ENCODE measurements around the gene SH3RF3.

SH3RF3 gene

DNA sequence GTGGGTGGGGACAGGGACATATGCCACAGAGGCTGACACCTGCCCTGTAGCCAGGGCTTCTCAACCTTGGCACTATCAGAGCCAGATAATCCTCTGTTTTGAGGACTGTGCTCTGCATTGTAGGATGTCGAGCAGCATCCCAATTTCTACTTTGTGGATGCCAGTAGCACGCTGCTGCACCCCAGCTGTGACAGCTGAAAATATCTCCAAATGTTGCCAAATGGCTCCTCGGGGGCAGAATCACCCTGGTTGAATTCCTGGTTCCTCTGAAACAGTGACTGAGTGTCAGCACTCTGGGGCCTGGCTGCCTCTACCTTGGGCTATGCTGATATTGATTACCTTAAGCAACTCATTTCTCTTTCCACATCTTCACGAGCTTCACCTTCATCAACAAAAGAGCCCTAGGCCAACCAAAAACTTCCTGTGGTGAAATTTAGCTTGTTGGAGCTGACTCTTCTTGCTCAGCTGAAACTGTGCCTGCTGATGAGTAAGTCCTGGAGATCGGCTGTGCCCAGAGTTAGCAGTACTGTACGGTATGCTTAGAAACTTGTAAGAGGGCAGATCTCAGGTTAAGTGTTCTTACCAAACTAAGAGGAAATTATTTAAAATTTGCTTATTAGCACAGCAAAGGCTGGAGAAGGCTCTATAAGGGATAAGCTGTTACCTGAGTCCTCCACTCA is 346.7 kb downstream of the SH3RF3 start:
- Mint-ChIP-seq H3K4me3 (no peak overlapping the region), H3K9me3 (no peaks in the 10 kb centered on the region), H3K27ac (ENCODE audit: low read depth) (no peak overlapping the region), H3K27me3 (peaks cover 15% of the 10 kb centered on the region), H3K36me3 (ENCODE audit: insufficient read depth) (no peaks in the 10 kb centered on the region), H3K4me1 (no peaks in the 10 kb centered on the region)
- no peak for DNase-seq (ENCODE audit: low spot score in 2 of 2)
- no peak for ATAC-seq (replicated peaks; ENCODE audit: extremely low read depth, poor library complexity, severe bottlenecking)

DNA sequence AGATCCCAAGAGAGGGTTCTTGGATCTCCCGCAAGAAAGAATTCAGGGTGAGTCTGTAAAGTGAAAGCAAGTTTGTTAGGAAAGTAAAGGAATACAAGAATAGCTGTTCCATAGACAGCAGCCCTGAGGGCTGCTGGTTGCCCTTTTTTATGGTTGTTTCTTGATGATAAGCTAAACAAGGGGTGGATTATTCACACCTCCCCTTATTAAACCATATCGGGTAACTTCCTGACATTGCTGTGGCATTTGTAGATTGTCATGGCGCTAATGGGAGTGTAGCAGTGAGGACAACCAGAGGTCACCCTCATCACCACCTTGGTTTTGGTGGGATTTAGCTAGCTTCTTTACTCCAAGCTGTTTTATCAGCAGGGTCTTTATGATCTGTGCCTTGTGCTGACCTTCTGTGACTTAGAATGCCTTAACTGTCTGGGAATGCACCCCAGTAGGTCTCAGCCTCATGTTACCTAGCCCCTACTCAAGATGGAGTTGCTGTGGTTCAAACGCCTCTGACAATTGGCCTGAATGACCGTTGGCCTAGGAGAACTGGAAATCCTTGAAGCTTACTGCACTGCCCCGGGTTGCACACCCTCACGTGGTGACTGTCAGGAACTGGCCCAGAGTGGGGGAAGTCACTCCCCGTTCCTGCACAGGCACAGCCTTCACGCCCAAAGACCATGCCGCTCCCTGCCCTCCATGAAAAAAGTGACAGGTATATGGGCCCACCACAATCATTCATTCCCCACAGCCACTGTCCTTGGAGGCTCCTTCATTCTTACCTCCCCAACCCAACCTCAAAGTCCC is 347.8 kb downstream of the SH3RF3 start:
- H3K27me3 Mint-ChIP-seq = peaks cover 15% of the 10 kb centered on the region
- no peaks in the 10 kb centered on the region for H3K4me1 Mint-ChIP-seq
- H3K9me3 Mint-ChIP-seq = no peaks in the 10 kb centered on the region
- DNase-seq (ENCODE audit: low spot score in 2 of 2) = no peak
- H3K4me3 Mint-ChIP-seq = no peak overlapping the region
- no peak for ATAC-seq (replicated peaks; ENCODE audit: extremely low read depth, poor library complexity, severe bottlenecking)
- no peaks in the 10 kb centered on the region for H3K36me3 Mint-ChIP-seq (ENCODE audit: insufficient read depth)
- H3K27ac Mint-ChIP-seq (ENCODE audit: low read depth) = no peak overlapping the region

DNA sequence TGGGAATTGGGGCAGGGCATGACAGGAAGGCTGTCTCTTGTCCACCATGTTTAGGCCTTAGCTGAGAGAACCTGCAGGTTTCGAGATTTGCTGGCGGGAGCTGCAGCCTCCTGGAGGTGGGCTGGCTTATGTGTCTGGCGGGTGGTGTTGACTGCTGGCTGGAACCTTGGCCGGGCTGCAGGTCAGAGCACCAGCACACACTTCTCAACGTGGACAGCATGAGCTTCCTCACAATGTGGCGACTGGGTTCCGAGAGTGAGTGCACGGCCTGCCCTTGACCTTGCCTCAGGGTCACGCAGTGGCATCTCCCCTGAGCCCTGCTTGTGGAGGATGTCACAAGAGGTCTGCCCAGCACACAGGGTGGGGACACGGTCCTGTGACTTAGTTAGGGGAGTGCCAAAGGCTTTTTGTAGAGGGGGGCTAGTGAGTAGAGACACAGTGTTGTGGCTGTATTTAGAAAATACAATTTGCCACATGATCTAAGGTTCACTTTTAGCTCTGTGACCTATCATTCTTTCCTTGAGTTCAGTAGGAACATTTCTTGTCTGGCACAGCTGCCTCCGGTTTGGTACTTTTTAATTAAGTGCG is 350.0 kb downstream of the SH3RF3 start:
- Mint-ChIP-seq H3K4me1 (no peaks in the 10 kb centered on the region), H3K27me3 (peaks cover 15% of the 10 kb centered on the region), H3K27ac (ENCODE audit: low read depth) (no peak overlapping the region), H3K4me3 (no peak overlapping the region), H3K9me3 (no peaks in the 10 kb centered on the region), H3K36me3 (ENCODE audit: insufficient read depth) (no peaks in the 10 kb centered on the region)
- ATAC-seq (replicated peaks; ENCODE audit: extremely low read depth, poor library complexity, severe bottlenecking) = no peak
- no peak for DNase-seq (ENCODE audit: low spot score in 2 of 2)

DNA sequence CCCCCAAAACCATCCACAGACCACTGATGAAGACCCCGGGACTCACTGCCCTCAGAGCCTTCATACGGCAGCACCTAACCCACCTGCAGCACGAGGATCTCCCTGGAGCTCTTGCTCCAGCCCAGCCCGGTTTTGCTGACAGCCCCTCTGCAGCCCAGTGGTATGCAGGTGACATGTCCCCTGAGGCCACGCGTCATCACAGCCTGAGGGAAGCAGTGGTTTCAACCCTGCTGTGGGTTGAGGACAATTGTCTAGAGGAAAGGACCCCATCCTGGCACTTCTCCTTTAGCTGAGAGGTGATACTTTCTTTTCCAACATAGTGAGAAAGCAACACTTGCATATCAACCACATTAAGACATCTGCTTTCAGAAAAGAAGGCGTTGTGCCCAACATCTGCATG is 350.8 kb downstream of the SH3RF3 start:
- DNase-seq (ENCODE audit: low spot score in 2 of 2) (no peak), ATAC-seq (replicated peaks; ENCODE audit: extremely low read depth, poor library complexity, severe bottlenecking) (no peak)
- Mint-ChIP-seq H3K27ac (ENCODE audit: low read depth) (no peak overlapping the region), H3K36me3 (ENCODE audit: insufficient read depth) (no peaks in the 10 kb centered on the region), H3K27me3 (peaks cover 20% of the 10 kb centered on the region), H3K4me3 (no peak overlapping the region), H3K9me3 (no peaks in the 10 kb centered on the region), H3K4me1 (no peaks in the 10 kb centered on the region)

DNA sequence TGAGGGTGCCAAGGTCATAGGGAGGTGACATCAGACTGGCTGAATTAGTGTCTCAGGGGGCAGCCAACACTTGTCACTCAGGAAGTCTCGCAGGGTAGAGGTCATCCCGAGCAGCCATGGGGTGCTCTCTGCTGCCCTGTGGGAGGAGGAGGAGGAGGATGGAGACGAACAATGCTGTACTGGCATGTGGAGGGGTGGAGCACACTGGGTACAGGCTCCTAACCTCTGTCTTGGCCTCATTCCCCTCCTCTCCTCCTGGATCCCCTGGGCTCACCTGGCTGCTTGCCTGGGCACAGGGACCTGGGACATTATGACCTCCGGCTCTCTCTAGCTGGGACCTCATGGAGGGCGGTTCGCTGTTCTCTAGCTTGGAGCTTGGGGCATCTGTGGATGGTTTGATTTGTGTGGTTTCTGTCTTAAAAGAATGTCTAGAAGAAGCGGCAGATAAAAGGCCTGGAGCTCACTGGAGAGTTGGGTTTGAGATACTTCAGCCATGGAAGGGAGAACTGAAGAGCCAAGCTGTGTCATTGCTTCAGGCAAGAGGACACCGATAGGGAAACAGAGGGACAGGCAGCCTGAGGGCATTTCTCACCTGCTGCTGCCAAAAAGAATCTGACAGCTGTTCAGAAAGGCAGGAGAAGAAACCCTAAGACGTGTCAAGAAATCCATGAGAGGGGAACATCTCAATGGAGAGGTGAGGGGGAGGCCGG is 351.6 kb downstream of the SH3RF3 start:
- no peaks in the 10 kb centered on the region for H3K4me1 Mint-ChIP-seq
- H3K27ac Mint-ChIP-seq (ENCODE audit: low read depth) = no peak overlapping the region
- DNase-seq (ENCODE audit: low spot score in 2 of 2) (no peak), ATAC-seq (replicated peaks; ENCODE audit: extremely low read depth, poor library complexity, severe bottlenecking) (no peak)
- no peaks in the 10 kb centered on the region for H3K36me3 Mint-ChIP-seq (ENCODE audit: insufficient read depth)
- no peaks in the 10 kb centered on the region for H3K9me3 Mint-ChIP-seq
- H3K27me3 Mint-ChIP-seq = peaks cover 21% of the 10 kb centered on the region
- H3K4me3 Mint-ChIP-seq = no peak overlapping the region

DNA sequence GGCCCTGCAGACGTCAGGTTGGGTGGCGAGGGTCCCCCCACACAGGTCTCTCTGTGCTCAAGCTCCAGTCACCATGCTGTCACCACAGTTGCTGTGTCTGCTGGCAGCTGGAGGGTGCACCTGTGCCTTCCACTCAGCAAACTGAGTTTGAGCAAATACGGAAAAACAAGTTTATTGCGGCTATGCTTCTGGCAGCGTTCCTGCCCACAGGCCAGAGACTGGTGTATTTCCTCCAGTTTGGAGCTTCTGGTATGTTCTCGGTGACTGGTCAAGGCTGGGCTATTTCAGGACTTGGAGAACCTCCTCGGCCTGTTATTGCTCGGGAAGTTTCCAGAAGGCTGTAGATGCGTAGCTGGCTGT is 352.2 kb downstream of the SH3RF3 start:
- Mint-ChIP-seq H3K4me3 (no peak overlapping the region), H3K36me3 (ENCODE audit: insufficient read depth) (no peaks in the 10 kb centered on the region), H3K27ac (ENCODE audit: low read depth) (no peak overlapping the region), H3K27me3 (peaks cover 21% of the 10 kb centered on the region), H3K4me1 (no peaks in the 10 kb centered on the region), H3K9me3 (no peaks in the 10 kb centered on the region)
- ATAC-seq (replicated peaks; ENCODE audit: extremely low read depth, poor library complexity, severe bottlenecking) (no peak), DNase-seq (ENCODE audit: low spot score in 2 of 2) (no peak)

DNA sequence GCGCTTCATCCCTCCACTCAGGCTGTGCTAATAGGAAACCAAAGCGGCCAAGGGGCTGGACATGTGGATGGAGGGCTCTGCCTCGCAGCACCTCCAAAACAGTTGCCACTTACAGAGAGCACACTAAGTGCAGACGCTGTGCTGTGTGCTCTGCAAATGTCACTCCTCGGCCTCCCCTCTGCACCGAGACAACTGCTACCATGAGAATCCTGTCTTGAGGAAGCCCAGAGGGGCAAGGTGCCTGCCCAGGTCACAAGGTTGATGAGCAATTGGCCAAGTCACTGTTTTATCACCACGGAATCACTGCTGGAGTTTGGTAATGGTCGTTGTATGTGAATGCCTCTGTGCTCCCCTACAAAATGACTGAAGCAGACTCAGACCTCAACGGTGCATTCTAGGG is 352.6 kb downstream of the SH3RF3 start:
- H3K27ac Mint-ChIP-seq (ENCODE audit: low read depth) = no peak overlapping the region
- no peaks in the 10 kb centered on the region for H3K9me3 Mint-ChIP-seq
- no peak for DNase-seq (ENCODE audit: low spot score in 2 of 2)
- H3K36me3 Mint-ChIP-seq (ENCODE audit: insufficient read depth) = no peaks in the 10 kb centered on the region
- no peaks in the 10 kb centered on the region for H3K4me1 Mint-ChIP-seq
- no peak for ATAC-seq (replicated peaks; ENCODE audit: extremely low read depth, poor library complexity, severe bottlenecking)
- H3K27me3 Mint-ChIP-seq = peaks cover 21% of the 10 kb centered on the region
- H3K4me3 Mint-ChIP-seq = no peak overlapping the region

DNA sequence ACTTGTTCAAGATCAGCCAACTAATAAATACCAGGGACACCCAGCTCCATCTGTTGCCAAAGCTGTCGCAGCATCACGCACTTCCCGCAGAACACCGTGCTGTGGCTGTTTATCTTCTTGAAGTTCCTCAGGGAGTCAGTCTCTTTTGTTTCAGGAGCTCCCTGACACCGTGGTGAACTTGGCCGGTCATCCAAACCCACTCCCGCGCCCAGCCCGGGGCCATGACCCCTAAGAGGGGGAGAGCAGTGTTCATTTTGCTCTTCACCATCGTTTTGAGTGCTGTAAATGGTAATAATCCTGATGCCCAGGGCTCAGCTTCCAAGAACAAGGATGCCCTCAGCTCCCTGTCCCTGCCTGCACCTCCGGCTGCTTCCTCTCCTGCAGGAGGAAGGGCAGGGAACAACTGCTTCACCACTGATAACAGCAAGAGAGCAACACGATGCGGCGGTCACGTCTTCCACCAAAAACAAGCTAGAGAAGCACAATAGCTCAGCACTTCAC is 353.4 kb downstream of the SH3RF3 start:
- peaks cover 21% of the 10 kb centered on the region for H3K27me3 Mint-ChIP-seq
- no peaks in the 10 kb centered on the region for H3K9me3 Mint-ChIP-seq
- no peak for DNase-seq (ENCODE audit: low spot score in 2 of 2)
- no peak overlapping the region for H3K27ac Mint-ChIP-seq (ENCODE audit: low read depth)
- no peak overlapping the region for H3K4me3 Mint-ChIP-seq
- ATAC-seq (replicated peaks; ENCODE audit: extremely low read depth, poor library complexity, severe bottlenecking) = no peak
- no peaks in the 10 kb centered on the region for H3K36me3 Mint-ChIP-seq (ENCODE audit: insufficient read depth)
- H3K4me1 Mint-ChIP-seq = no peaks in the 10 kb centered on the region

DNA sequence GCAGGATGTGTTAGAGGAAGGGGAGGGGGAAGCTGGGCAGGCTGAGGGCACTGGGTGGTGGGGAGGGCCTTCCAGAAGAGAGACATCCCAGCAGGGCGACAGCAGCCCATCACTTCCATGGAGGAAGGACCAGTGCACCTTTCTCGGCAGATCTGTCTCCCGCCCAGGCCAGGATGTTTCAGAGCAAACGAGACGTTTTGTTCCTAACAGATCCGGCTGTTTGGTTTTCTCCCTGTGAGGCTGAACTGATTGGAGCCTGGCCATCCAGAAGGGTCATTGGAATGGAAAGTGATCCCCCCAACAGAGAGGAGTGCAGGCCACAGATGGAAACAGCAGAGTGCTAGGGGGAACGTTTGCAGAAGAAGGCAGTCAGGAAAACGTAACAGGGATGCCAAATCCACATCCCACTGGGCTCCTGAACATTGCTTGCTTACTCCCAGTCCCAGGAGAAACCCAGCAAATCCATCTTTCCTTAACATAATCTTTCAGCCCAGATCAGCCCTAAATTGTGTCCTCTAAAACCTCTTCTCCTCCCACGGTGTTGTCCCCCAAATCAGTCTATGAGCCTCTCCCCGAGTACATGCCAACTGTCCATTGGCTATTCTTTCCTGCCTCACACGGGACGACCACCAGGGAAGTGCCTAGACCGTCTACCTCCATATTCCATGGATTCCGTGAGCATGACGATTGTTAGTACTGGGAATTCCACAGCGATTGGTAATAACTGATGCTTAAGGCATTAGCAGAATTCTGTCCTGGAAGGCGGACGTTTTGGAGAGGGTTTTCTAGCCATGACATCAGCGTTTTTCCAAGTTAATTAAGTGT is 357.9 kb downstream of the SH3RF3 start:
- H3K4me1 Mint-ChIP-seq = no peaks in the 10 kb centered on the region
- H3K9me3 Mint-ChIP-seq = no peaks in the 10 kb centered on the region
- peaks cover 21% of the 10 kb centered on the region for H3K27me3 Mint-ChIP-seq
- H3K27ac Mint-ChIP-seq (ENCODE audit: low read depth) = no peak overlapping the region
- H3K4me3 Mint-ChIP-seq = no peak overlapping the region
- no peak for ATAC-seq (replicated peaks; ENCODE audit: extremely low read depth, poor library complexity, severe bottlenecking)
- no peaks in the 10 kb centered on the region for H3K36me3 Mint-ChIP-seq (ENCODE audit: insufficient read depth)
- no peak for DNase-seq (ENCODE audit: low spot score in 2 of 2)

DNA sequence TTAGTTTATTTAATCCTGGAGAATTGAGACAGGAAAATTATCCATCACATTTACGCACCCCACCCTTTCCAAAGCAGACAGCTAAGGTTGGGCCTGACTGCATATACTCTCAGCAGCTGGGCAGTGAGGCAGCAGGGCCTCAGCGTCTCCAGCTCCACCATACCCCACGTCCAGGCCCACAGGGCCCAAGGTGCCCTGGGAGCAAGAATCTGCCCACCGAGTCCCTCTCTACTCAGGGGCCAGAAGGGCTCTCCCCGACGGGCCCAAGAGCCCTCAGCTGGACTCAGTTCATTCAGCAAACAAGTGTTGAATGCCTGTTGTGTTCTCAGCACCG is 358.5 kb downstream of the SH3RF3 start:
- H3K9me3 Mint-ChIP-seq = no peaks in the 10 kb centered on the region
- no peak overlapping the region for H3K4me3 Mint-ChIP-seq
- DNase-seq (ENCODE audit: low spot score in 2 of 2) = no peak
- H3K27ac Mint-ChIP-seq (ENCODE audit: low read depth) = no peak overlapping the region
- H3K36me3 Mint-ChIP-seq (ENCODE audit: insufficient read depth) = no peaks in the 10 kb centered on the region
- ATAC-seq (replicated peaks; ENCODE audit: extremely low read depth, poor library complexity, severe bottlenecking) = no peak
- H3K4me1 Mint-ChIP-seq = no peaks in the 10 kb centered on the region
- H3K27me3 Mint-ChIP-seq = peaks cover 21% of the 10 kb centered on the region

DNA sequence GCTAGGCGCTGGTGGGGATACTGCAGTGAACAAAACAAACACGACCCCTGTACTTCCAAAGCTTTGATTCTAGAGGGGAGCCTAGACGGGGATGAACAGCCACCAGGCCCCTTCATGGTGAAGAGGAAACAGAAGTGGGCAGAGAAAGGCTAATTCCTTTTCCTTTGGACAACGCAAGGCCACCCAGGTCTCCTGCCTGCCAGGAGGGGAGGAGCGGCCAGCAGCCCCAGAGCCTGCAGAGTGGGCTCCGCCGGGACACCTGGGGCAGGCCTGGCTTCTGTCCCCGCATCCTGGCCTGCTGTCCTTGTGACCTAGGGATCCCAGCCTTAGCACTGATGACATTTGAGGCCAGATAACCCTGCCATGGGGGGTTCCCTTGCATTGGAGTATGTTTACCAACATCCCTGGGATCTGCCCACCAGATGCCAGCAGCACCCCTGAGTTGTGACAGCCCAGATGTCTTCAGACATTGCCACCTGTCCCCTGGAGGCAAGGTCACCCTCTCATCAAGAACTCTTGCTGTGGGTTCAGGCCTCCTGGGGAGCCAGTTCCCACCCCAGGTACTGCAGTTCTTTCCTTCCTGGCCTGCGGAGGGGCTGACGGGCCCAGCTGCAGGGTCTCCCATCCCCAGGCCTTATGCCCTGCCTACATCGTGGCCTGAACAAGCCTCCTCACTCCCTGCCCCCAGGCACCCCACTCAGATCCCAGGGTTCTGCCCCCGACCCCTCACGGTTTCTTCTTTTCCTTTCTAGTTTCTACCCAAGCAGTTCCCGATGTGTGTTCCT is 359.1 kb downstream of the SH3RF3 start:
- ATAC-seq (replicated peaks; ENCODE audit: extremely low read depth, poor library complexity, severe bottlenecking) (no peak), DNase-seq (ENCODE audit: low spot score in 2 of 2) (no peak)
- Mint-ChIP-seq H3K27ac (ENCODE audit: low read depth) (no peak overlapping the region), H3K9me3 (no peaks in the 10 kb centered on the region), H3K36me3 (ENCODE audit: insufficient read depth) (no peaks in the 10 kb centered on the region), H3K4me1 (no peaks in the 10 kb centered on the region), H3K4me3 (no peak overlapping the region), H3K27me3 (peaks cover 19% of the 10 kb centered on the region)
